Adrenal gland (tissue), 5 donors: ENCODE results near the gene RAD52.

ENCODE experiments used
- CTCF ChIP-seq, 6 experiments: fragments of 450-650 bp in 4 of 6; fragments of 200-600 bp in 2 of 6; sonication (generic) in 1 of 6; IDR thresholded peaks; 1 replicate in 5 of 6; 2 replicates in 1 of 6; pipeline versions ENCODE4 v1.5.1 to v1.8.0; 2016 to 2021; ENCODE audit warnings: antibody characterized with exemption in 6 of 6, mild to moderate bottlenecking in 2 of 6, moderate library complexity in 1 of 6
- POLR2A ChIP-seq, 2 donors: fragments of 450-650 bp; IDR thresholded peaks; one replicate each; pipeline ENCODE4 v1.6.1; 2017; ENCODE audit warnings: antibody characterized with exemption in 2 of 2, mild to moderate bottlenecking in 2 of 2, moderate library complexity in 1 of 2
- donor health status: DM: no; HTN: no; CAD: no.

GRCh38 chr12:894226-894625 is 55.3 kb downstream of the RAD52 start:
- no peak for TF ChIP-seq POLR2A (IDR thresholded peaks at IDR 0.05)
- no peak for TF ChIP-seq CTCF (IDR thresholded peaks at IDR 0.05)
